Endothelial cell of umbilical vein (primary cell): Measurements from ENCODE around the gene PF4V1. TPM values are rescaled to one million over a fixed set of nuclear protein-coding genes. Genes with fewer than 3 reads are reported as not detected.

Source experiments
- BruUV-seq: library from RNA; stranded (reverse); fragments of 400-500 nt; replicated peaks from 2 replicates; lab custom pipeline; 2021; lab: Mats Ljungman, UMichigan
- CTCF ChIA-PET: fragments of 300-600, 350-600 bp; sonication (Branson Sonifier 250); formaldehyde crosslinking; loops from one replicate; lab custom pipeline; 2021; ENCODE audit warnings: antibody characterized with exemption, inconsistent platforms; lab: Charles Lee
- POLR2A ChIA-PET: fragments of 300-600, 350-600 bp; sonication (Branson Sonifier 250); formaldehyde crosslinking; loops from one replicate; lab custom pipeline; 2021; ENCODE audit warnings: antibody characterized with exemption, inconsistent platforms; lab: Charles Lee
- DNase-seq: peaks from one replicate; pipeline ENCODE4 v3.0.0-alpha.2; 2011; ENCODE audit warnings: low read depth, low spot score
- FAIRE-seq: peaks from 2 replicates; lab custom pipeline; 2011; peaks lifted over from hg19 to GRCh38; lab: Jason Lieb, UNC
- H2AFZ ChIP-seq: 2 replicates; pipeline ENCODE4 v1.6.0; 2012; ENCODE audit warnings: low read depth, low read length, control low read depth, inconsistent platforms
- H3K27ac ChIP-seq: 2 replicates; pipeline ENCODE4 v1.5.1; 2011; ENCODE audit warnings: low read depth, mild to moderate bottlenecking, control low read depth, low read length, moderate library complexity; ENCODE audit not compliant: insufficient read depth
- H3K27me3 ChIP-seq, 2 experiments: 2 replicates each; pipeline versions ENCODE4 v1.6.0 to v1.6.1; 2011; ENCODE audit warnings: low read length in 2 of 2, mixed read lengths in 1 of 2; ENCODE audit not compliant: control insufficient read depth in 2 of 2, insufficient read depth in 2 of 2
- H3K36me3 ChIP-seq, 2 experiments: 2 replicates in 1 of 2; 3 replicates in 1 of 2; pipeline ENCODE4 v1.5.1; 2011; ENCODE audit warnings: low read length in 2 of 2, mild to moderate bottlenecking in 1 of 2, moderate library complexity in 1 of 2; ENCODE audit not compliant: control insufficient read depth in 2 of 2, insufficient read depth in 2 of 2; ENCODE audit errors: extremely low read depth in 1 of 2
- H3K4me1 ChIP-seq: 3 replicates; pipeline ENCODE4 v1.5.1; 2011; ENCODE audit warnings: mild to moderate bottlenecking, low read length; ENCODE audit not compliant: control insufficient read depth, insufficient read depth; ENCODE audit errors: extremely low read depth
- H3K4me2 ChIP-seq: 2 replicates; pipeline ENCODE4 v1.6.1; 2011; ENCODE audit warnings: low read length, control low read depth, mixed read lengths; ENCODE audit not compliant: insufficient read depth
- H3K4me3 ChIP-seq, 3 experiments: fragments of 200-600 bp in 1 of 3; sonication (generic), shearing (Covaris generic) in 1 of 3; replicated peaks in 1 of 3; 2 replicates each; pipeline ENCODE4 v1.5.1; 2011 to 2016; ENCODE audit warnings: control low read depth in 3 of 3, low read length in 3 of 3, mild to moderate bottlenecking in 2 of 3, inconsistent platforms in 1 of 3, low read depth in 1 of 3, moderate library complexity in 1 of 3; ENCODE audit not compliant: insufficient read depth in 1 of 3
- H3K79me2 ChIP-seq: 2 replicates; pipeline ENCODE4 v1.6.0; 2012; ENCODE audit warnings: low read length, inconsistent platforms; ENCODE audit not compliant: control insufficient read depth, insufficient read depth
- H3K9ac ChIP-seq: replicated peaks from 2 replicates; pipeline ENCODE3; 2011; ENCODE audit warnings: low read length, control low read depth; ENCODE audit not compliant: insufficient read depth; ENCODE audit errors: extremely low read depth
- H3K9me1 ChIP-seq: replicated peaks from 3 replicates; pipeline ENCODE4 v1.6.0; 2011; ENCODE audit warnings: mild to moderate bottlenecking, low read length; ENCODE audit not compliant: control insufficient read depth, insufficient read depth; ENCODE audit errors: extremely low read depth
- H3K9me3 ChIP-seq: replicated peaks from 2 replicates; pipeline ENCODE4 v1.5.1; 2012; ENCODE audit warnings: low read length, inconsistent platforms; ENCODE audit not compliant: control insufficient read depth, insufficient read depth
- H4K20me1 ChIP-seq: replicated peaks from 2 replicates; pipeline ENCODE3; 2011; ENCODE audit warnings: mild to moderate bottlenecking, low read length; ENCODE audit not compliant: control insufficient read depth, insufficient read depth; ENCODE audit errors: extremely low read depth
- CTCF ChIP-seq, 2 donors: IDR thresholded peaks; 1 replicate in 1 of 2; 2 replicates in 1 of 2; pipeline ENCODE4 v1.5.1; 2011; ENCODE audit warnings: low read length in 2 of 2, mild to moderate bottlenecking in 2 of 2, moderate library complexity in 2 of 2, control low read depth in 1 of 2, inconsistent platforms in 1 of 2, low read depth in 1 of 2; ENCODE audit not compliant: insufficient read depth in 1 of 2; ENCODE audit errors: extremely low read depth in 1 of 2
- EZH2 ChIP-seq: IDR thresholded peaks from 2 replicates; pipeline ENCODE4 v1.6.1; 2012; ENCODE audit warnings: borderline replicate concordance, low read depth, mild to moderate bottlenecking, moderate library complexity, low read length, inconsistent platforms; ENCODE audit not compliant: severe bottlenecking
- FOS ChIP-seq: IDR thresholded peaks from 2 replicates; pipeline ENCODE4 v1.6.1; 2011; ENCODE audit warnings: mild to moderate bottlenecking, low read length, moderate library complexity, borderline replicate concordance; ENCODE audit not compliant: insufficient read depth
- GATA2 ChIP-seq: IDR thresholded peaks from 2 replicates; pipeline ENCODE4 v1.7.0; 2011; ENCODE audit warnings: low read depth, mild to moderate bottlenecking, moderate library complexity, mixed read lengths, low read length; ENCODE audit not compliant: insufficient read length, insufficient read depth
- JUN ChIP-seq: IDR thresholded peaks from 2 replicates; pipeline ENCODE4 v1.6.1; 2011; ENCODE audit warnings: borderline replicate concordance, low read depth; ENCODE audit not compliant: insufficient read length, insufficient read depth
- MAX ChIP-seq: IDR thresholded peaks from 2 replicates; pipeline ENCODE4 v1.6.1; 2011; ENCODE audit not compliant: insufficient read depth, insufficient read length
- MYC ChIP-seq: IDR thresholded peaks from one replicate; pipeline ENCODE4 v1.6.1; 2011; ENCODE audit warnings: mild to moderate bottlenecking, low read depth, low read length
- POLR2A ChIP-seq: IDR thresholded peaks from 2 replicates; pipeline ENCODE4 v1.6.1; 2012; ENCODE audit warnings: low read depth, mild to moderate bottlenecking, control low read depth, low read length
- POLR2AphosphoS5 ChIP-seq: IDR thresholded peaks from 2 replicates; pipeline ENCODE4 v1.6.1; 2012; ENCODE audit warnings: low read depth, mild to moderate bottlenecking, control low read depth, low read length, moderate library complexity; ENCODE audit not compliant: insufficient read depth
- dilution Hi-C: fragments of 300-500 bp; cut with MboI; formaldehyde crosslinking; loops from one replicate; pipeline ENCODE4 v1.15.0; 2019; ENCODE audit warnings: low sequenced_read_pairs; ENCODE audit not compliant: extremely low pct_ligation_motif_present
- intact Hi-C: fragments of 100-400 bp; cut with micrococcal nuclease; formaldehyde crosslinking; loops from one replicate; pipeline ENCODE4 v1.10.0; 2022
- polyA plus RNA-seq, 4 experiments: library from polyadenylated mRNA; depleted of rRNA in 3 of 4; stranded (reverse) in 3 of 4; unstranded in 1 of 4; fragments of >200 nt; gene quantifications; 2 replicates each; pipeline versions ENCODE4 v1.2.1 to v1.2.3, GENCODE V29; 2011 to 2012; ENCODE audit warnings: missing spikeins in 1 of 4
- total RNA-seq: library from RNA; stranded (reverse); gene quantifications from 2 replicates; pipeline ENCODE4 v1.2.3, GENCODE V29; 2021

The PF4V1 gene
- total and polyA plus RNA-seq, 2 donors (not counting 3 experiments of a cell fraction or from before 2014, with no cell fraction given), result not detected

GRCh38 chr4:73811841-73812240, 41.3 kb upstream of the PF4V1 start:
- Histone ChIP-seq H3K79me2 (no peaks in the 10 kb centered on the region), H3K9ac (no peak overlapping the region), H3K4me2 (no peak overlapping the region), H3K4me1 (peaks cover 9% of the 10 kb centered on the region), H3K36me3 (no peaks in the 10 kb centered on the region), H3K27me3 (no peaks in the 10 kb centered on the region), H3K9me1 (no peaks in the 10 kb centered on the region), H4K20me1 (no peaks in the 10 kb centered on the region), H3K9me3 (no peaks in the 10 kb centered on the region), H3K27ac (no peak overlapping the region), H2AFZ (no peak overlapping the region), H3K4me3 (no peak overlapping the region)
- dilution Hi-C loops, result no loop called here
- no peak for DNase-seq
- intact Hi-C loops, result no loop called here
- FAIRE-seq, result no peak
- ChIA-PET CTCF (interaction anchor here (1.0 kb wide), 1 partner anchor 19 kb away, joined by 3 read pairs; no protein-coding TSS in a partner anchor), POLR2A (no interaction called here)
- TF ChIP-seq GATA2 (no peak), POLR2A (no peak), POLR2AphosphoS5 (no peak), FOS (no peak), EZH2 (no peak), CTCF (IDR thresholded peaks at IDR 0.05; ENCODE audit: extremely low read depth in 1 of 2, insufficient read depth in 1 of 2, low read depth in 1 of 2, low read length in 2 of 2) (no peak), JUN (no peak), MAX (no peak), MYC (no peak)
- BruUV-seq, result no TSS peak
